NB4 (cell line): ENCODE measurements around the gene C1QTNF8.

ENCODE experiments used
- MYC ChIP-seq: IDR thresholded peaks from 2 replicates; pipeline ENCODE4 v1.6.1; 2011; ENCODE audit warnings: low read depth, low read length
- POLR2A ChIP-seq: IDR thresholded peaks from 2 replicates; pipeline ENCODE4 v1.6.1; 2011; ENCODE audit warnings: mild to moderate bottlenecking; ENCODE audit not compliant: insufficient read length; ENCODE audit errors: extremely low read depth
- TF ChIP-seq, protein P1 (sequence below): IDR thresholded peaks from one replicate; pipeline ENCODE4 v1.5.1; 2012; ENCODE audit warnings: low read depth, low read length
- TF ChIP-seq, protein P2 (sequence below): IDR thresholded peaks from 2 replicates; pipeline ENCODE4 v1.6.1; 2011; ENCODE audit warnings: low read depth, low read length

DNA sequence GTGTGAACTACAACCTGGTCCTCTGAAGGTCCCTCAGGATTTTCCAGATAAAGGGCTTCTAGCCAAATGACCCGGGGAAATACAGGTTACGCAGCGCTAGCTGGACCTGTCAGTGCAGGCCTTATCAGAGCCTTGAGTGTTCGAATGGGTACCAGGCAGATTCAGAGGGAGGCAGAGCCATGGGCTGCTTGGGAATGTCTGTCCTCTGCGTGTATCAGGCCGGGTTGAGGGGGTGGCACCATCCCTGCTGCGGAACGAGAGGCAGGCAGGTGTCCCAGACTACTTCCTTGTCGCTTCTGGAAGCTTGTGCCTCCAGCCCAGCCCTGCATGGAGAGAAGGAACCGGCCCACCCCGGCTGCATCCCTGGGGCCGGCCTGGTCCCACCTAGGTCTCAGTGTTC, 57.1 kb downstream of the C1QTNF8 start:
- no peak for TF ChIP-seq POLR2A
- TF ChIP-seq, protein P1, sequence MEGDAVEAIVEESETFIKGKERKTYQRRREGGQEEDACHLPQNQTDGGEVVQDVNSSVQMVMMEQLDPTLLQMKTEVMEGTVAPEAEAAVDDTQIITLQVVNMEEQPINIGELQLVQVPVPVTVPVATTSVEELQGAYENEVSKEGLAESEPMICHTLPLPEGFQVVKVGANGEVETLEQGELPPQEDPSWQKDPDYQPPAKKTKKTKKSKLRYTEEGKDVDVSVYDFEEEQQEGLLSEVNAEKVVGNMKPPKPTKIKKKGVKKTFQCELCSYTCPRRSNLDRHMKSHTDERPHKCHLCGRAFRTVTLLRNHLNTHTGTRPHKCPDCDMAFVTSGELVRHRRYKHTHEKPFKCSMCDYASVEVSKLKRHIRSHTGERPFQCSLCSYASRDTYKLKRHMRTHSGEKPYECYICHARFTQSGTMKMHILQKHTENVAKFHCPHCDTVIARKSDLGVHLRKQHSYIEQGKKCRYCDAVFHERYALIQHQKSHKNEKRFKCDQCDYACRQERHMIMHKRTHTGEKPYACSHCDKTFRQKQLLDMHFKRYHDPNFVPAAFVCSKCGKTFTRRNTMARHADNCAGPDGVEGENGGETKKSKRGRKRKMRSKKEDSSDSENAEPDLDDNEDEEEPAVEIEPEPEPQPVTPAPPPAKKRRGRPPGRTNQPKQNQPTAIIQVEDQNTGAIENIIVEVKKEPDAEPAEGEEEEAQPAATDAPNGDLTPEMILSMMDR, result no peak
- TF ChIP-seq, protein P2, sequence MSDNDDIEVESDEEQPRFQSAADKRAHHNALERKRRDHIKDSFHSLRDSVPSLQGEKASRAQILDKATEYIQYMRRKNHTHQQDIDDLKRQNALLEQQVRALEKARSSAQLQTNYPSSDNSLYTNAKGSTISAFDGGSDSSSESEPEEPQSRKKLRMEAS, result no peak
- TF ChIP-seq MYC, result no peak
